ENCODE data around the gene NBR1.
"Not testable (repeated sequence)": the region's sequence is repeated elsewhere in the genome, so short reads cannot be mapped to it uniquely, and the experiment has no call there.

The NBR1 gene, protein sequence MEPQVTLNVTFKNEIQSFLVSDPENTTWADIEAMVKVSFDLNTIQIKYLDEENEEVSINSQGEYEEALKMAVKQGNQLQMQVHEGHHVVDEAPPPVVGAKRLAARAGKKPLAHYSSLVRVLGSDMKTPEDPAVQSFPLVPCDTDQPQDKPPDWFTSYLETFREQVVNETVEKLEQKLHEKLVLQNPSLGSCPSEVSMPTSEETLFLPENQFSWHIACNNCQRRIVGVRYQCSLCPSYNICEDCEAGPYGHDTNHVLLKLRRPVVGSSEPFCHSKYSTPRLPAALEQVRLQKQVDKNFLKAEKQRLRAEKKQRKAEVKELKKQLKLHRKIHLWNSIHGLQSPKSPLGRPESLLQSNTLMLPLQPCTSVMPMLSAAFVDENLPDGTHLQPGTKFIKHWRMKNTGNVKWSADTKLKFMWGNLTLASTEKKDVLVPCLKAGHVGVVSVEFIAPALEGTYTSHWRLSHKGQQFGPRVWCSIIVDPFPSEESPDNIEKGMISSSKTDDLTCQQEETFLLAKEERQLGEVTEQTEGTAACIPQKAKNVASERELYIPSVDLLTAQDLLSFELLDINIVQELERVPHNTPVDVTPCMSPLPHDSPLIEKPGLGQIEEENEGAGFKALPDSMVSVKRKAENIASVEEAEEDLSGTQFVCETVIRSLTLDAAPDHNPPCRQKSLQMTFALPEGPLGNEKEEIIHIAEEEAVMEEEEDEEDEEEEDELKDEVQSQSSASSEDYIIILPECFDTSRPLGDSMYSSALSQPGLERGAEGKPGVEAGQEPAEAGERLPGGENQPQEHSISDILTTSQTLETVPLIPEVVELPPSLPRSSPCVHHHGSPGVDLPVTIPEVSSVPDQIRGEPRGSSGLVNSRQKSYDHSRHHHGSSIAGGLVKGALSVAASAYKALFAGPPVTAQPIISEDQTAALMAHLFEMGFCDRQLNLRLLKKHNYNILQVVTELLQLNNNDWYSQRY

GRCh38 chr17:43170766-43171585 lies at the start of gene NBR1:
Gene NBR1, plus strand, starts transcription at chr17:43171214. Its CDS starts 4,586 bp downstream, at chr17:43175800.
- peak; percentile 90 to 95 for DNase-seq (ENCODE audit: low read depth in 2 of 2)

DNA sequence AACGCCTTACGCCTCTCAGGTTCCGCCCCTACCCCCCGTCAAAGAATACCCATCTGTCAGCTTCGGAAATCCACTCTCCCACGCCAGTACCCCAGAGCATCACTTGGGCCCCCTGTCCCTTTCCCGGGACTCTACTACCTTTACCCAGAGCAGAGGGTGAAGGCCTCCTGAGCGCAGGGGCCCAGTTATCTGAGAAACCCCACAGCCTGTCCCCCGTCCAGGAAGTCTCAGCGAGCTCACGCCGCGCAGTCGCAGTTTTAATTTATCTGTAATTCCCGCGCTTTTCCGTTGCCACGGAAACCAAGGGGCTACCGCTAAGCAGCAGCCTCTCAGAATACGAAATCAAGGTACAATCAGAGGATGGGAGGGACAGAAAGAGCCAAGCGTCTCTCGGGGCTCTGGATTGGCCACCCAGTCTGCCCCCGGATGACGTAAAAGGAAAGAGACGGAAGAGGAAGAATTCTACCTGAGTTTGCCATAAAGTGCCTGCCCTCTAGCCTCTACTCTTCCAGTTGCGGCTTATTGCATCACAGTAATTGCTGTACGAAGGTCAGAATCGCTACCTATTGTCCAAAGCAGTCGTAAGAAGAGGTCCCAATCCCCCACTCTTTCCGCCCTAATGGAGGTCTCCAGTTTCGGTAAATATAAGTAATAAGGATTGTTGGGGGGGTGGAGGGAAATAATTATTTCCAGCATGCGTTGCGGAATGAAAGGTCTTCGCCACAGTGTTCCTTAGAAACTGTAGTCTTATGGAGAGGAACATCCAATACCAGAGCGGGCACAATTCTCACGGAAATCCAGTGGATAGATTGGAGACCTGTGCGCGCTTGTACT lies 45.7 kb upstream of the NBR1 start, which contains the start of gene BRCA1:
Gene BRCA1 (minus strand): TSS at position 232 of the 834 bp plus-strand sequence. CDS start 1,268 bp downstream, outside the sequence.
- peak; percentile 88 to 94 for DNase-seq (ENCODE audit: low read depth in 2 of 2)

GRCh38 chr17:43125967-43126910 lies 44.8 kb upstream of the NBR1 start:
- DNase-seq (ENCODE audit: low read depth in 2 of 2), result no peak

- no peak for DNase-seq (ENCODE audit: low read depth in 2 of 2)
These were observed 44.1 kb upstream of the NBR1 start for GRCh38 chr17:43126911-43127290.

GRCh38 chr17:43127333-43127876 lies 43.6 kb upstream of the NBR1 start:
- not testable (repeated sequence) for DNase-seq (ENCODE audit: low read depth in 2 of 2)

DNA sequence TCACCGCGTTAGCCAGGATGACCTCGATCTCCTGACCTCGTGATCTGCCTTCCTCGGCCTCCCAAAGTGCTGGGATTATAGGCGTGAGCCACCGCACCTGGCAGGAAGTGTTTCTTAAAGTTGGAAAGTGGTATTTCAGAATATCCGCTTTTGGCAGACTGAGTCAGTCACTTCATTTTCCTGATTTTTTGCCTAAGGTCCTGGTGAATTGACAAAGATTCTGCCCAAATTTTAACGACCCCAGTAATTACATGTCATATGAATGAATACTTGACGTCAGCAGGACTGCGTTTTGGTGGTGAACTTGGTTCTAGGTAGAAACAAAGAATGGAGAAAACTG lies 41.4 kb upstream of the NBR1 start:
- no peak for DNase-seq (ENCODE audit: low read depth in 2 of 2)

- no peak for DNase-seq (ENCODE audit: low read depth in 2 of 2)
These were observed 38.9 kb upstream of the NBR1 start for GRCh38 chr17:43132117-43132516.

DNA sequence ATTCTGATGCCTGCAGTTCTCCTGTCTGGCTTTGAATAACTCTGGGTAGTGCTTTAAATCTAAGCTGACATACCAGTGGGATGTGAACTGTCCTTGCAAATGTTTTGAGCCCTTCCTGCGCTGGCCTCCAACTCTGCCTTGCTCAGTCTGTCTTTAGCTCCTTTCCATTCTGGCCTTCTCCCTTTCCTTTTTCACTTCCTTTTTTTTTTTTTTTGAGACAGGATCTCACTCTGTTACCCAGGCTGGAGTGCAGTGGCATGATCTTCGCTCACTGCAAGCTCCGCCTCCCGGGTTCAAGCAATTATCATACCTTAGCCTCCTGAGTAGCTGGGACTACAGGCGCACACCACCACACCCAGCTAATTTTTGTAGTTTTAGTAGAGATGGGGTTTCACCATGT lies 37.6 kb upstream of the NBR1 start:
- DNase-seq (ENCODE audit: low read depth in 2 of 2), result not testable (repeated sequence)

GRCh38 chr17:43134774-43135453 lies 36.1 kb upstream of the NBR1 start:
- no peak for DNase-seq (ENCODE audit: low read depth in 2 of 2)

DNA sequence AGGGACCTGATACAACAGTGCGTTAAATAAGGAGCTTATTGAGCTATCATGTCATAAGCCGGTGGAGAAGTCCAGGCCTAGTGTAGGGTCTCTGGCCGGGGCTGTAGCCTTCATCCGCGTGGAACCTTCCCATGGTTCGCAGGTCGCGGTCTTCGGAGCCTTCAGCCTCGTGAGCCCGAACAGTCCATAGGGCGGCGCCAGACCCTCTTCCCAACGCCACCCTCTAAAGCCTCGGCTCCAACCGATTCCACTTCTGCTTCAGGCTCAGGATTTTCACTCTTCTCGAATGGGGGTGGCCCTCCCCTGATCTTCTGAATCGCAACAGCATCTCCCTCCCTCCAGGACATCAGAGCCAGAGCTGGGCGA lies 35.6 kb upstream of the NBR1 start:
- DNase-seq (ENCODE audit: low read depth in 2 of 2), result no peak

DNA sequence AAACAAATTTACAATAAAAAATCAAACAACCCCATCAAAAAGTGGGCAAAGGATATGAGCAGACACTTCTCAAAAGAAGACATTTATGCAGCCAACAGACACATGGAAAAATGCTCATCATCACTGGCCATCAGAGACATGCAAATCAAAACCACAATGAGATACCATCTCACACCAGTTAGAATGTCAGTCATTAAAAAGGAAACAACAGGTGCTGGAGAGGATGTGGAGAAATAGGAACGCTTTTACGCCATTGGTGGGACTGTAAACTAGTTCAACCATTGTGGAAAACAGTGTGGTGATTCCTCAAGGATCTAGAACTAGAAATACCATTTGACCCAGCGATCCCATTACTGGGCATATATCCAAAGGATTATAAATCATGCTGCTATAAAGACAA lies 34.4 kb upstream of the NBR1 start:
- not testable (repeated sequence) for DNase-seq (ENCODE audit: low read depth in 2 of 2)

GRCh38 chr17:43138531-43138930 lies 32.5 kb upstream of the NBR1 start:
- DNase-seq (ENCODE audit: low read depth in 2 of 2), result not testable (repeated sequence)

DNA sequence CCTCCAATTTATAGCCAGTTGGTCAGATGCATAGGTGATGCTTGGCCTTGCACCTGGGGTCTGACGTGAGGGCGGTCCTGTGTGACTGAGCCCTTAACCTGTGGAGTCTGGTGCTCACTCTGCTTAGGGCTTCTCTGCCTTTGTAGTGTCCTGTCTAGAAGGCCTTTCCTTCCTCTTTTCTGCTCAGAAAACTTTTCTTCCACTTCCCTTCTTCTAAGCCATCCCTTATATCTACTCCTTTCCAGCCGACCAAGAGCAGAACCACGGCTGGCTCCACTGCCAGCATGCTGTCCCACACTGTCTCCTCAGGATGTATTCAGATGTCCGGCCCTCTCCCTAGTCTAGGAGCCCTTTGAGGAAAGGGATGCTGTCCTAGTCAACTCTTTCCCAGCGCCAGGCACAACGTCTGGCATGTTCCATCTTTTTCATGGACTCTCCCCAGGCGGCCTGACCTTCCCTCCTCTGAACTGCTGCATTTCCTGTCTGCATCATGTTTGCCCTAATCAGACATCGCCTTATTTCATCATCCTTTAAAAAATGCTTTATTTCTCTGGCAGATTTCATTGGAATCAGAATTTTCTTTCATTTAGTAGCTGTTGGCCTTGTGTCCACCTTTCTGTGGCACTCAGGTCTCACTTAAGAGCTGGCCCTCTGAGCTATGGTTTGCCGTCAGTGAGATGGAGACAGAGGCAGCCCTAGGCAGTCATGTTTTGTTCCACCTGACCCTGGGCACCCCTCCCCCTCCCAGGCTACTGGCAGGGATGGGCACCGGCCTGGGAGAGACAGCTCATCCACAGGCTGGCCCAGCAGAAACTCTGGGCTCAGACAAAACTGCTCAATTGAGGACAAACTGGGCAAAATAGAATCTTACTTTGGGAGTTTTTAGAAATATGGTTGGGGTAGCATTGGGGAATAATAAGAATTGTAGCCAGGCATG lies 30.4 kb upstream of the NBR1 start:
- no peak for DNase-seq (ENCODE audit: low read depth in 2 of 2)

GRCh38 chr17:43142153-43142552 lies 28.9 kb upstream of the NBR1 start:
- no peak for DNase-seq (ENCODE audit: low read depth in 2 of 2)

- no peak for DNase-seq (ENCODE audit: low read depth in 2 of 2)
These were observed 27.8 kb upstream of the NBR1 start for GRCh38 chr17:43143201-43143600.

- no peak for DNase-seq (ENCODE audit: low read depth in 2 of 2)
These were observed 24.4 kb upstream of the NBR1 start for GRCh38 chr17:43146649-43147048.

GRCh38 chr17:43151880-43152456 lies 19.0 kb upstream of the NBR1 start:
- no peak for DNase-seq (ENCODE audit: low read depth in 2 of 2)

All from stimulated activated CD8-positive, alpha-beta memory T cell treated with anti-CD3 and anti-CD28 coated beads, Interleukin-15, amount 100 ng/mL, for 48 hours (primary cell).